HG03139 (cell line): Measurements from ENCODE around the gene TRA2B.
"Not testable (repeated sequence)": the region's sequence is repeated elsewhere in the genome, so short reads cannot be mapped to it uniquely, and the experiment has no call there.

Source experiments
- ATAC-seq: cut with Tn5 transposase; IDR thresholded peaks from one replicate; pipeline ENCODE4 v1.9.1; 2021; ENCODE audit not compliant: unreplicated experiment

Gene TRA2B

GRCh38 chr3:185929192-185930151 lies 8.3 kb downstream of the TRA2B start:
- no peak for ATAC-seq

GRCh38 chr3:185928496-185928895 lies 9.3 kb downstream of the TRA2B start:
- no peak for ATAC-seq

DNA sequence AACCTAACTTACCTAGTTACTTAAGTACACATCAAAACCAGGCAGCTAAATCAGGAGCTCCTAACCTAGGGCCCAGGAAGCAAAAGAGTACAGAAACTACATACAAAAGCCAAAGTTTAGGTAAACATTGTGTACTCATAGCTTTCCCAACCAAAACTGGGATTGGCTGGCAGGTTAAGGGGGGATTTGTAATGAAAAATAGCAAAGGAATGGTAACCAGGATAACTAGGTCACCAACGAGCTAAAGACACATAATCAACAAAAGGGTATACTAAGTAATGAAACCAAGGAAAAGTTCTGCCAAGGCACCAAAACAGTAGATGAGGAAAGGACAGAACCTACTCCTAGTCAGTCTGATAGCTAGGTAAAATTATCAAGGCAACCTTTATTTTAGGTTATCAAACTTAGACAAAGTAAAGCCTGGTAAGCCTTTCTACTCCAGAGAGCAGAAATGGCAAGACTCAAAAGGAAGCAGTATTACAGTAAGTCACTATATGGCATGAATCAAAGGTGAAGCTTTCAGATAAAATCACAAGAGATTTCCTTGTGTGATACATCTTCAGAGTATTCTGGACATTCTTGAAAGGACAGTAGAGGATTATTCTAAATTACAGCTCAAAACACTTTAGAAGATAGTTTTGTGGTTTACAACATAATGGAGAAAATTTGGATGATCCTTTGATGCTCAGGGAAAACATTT lies 10.2 kb downstream of the TRA2B start:
- no peak for ATAC-seq

DNA sequence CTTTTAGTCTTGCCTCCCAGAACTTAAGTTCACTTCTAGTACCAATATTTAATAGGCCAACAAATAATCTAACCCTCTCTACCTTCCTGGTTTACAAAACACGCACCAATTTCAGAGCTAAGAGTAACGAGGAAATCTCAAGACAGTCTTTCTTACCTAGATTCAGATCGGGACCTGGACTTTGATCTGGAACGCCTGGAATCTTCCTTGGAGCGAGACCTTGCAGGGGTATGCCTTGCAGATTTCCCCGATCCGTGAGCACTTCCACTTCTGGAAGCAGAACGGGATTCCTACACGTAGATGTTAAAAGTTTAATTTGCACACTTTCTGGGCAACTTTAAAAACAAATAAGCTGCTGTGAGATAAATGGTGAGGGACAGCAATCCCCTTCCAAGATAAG lies 11.4 kb downstream of the TRA2B start:
- no peak for ATAC-seq

GRCh38 chr3:185925353-185925752 lies 12.5 kb downstream of the TRA2B start:
- ATAC-seq, result no peak

DNA sequence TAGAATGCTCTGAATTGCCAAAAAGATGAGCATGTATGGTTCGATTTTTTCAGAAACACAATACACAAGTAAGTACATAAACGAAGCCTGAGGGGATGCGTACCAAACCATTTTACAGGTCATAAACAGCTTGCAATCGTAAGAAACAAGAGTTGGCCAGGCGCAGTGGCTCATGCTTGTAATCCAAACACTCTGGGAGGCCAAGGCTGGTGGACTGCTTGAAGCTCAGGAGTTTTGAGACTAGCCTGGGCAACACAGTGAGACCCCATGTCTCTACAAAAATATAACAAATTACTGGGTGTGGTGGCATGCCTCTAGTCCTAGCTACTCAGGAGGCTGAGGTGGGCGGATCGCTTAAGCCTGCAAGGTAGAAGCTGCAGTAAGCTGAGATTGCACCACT lies 13.4 kb downstream of the TRA2B start:
- ATAC-seq, result no peak

DNA sequence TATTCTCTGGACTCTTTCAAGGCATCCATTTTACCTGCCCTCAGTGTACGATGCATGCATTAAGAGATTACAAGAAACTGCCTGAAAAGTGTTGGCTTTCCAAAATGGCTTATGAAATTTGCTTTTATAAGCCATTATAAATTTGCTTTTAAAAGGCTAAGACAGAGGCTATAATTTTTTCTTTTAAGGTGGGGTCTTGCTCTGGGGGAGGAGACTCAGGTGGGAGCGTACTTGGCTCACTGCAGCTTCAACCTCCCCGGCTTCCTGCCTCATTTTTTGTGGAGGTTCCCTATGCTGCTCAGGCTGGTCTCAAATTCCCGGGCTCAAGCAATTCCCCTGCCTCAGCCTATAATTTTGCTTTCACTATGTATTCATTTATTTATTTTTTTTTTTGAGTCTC lies 17.6 kb downstream of the TRA2B start:
- no peak for ATAC-seq

DNA sequence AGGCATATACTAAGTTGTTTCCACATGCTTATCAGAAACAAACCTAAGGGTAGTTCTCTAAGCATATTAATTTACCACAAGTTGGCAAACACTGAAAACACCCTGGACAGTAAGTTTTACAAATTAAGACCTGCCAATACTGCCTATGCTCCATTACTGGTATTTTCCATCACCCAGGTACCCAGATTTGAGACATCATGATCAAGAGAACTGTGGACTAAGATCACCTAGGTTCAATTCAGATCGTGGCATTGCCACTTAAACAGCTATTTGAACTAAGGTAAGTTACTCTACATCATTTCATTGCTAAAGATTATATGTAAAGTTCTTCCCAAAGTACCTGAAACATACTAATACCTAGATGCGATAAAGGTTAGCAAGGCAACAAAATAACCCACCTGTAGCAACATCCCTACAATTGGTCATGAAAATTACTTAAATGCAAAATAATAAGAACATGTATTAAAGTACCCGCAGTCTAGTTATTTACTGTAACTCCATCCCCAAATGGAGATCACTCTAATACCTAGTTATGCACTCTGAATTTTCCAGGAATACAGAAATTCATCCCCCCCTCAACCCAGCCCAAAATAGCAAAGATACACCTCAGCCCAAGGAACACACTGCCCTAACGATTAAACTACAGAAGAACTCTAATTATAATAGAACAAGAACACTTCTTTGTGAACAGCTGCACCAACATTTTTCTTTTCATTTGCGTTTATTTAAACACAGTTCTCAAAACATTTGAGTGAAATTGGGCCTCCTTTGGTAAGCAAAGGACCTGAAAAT lies 21.6 kb downstream of the TRA2B start:
- ATAC-seq, result no peak

GRCh38 chr3:185915642-185916041 lies 22.2 kb downstream of the TRA2B start:
- ATAC-seq, result no peak

DNA sequence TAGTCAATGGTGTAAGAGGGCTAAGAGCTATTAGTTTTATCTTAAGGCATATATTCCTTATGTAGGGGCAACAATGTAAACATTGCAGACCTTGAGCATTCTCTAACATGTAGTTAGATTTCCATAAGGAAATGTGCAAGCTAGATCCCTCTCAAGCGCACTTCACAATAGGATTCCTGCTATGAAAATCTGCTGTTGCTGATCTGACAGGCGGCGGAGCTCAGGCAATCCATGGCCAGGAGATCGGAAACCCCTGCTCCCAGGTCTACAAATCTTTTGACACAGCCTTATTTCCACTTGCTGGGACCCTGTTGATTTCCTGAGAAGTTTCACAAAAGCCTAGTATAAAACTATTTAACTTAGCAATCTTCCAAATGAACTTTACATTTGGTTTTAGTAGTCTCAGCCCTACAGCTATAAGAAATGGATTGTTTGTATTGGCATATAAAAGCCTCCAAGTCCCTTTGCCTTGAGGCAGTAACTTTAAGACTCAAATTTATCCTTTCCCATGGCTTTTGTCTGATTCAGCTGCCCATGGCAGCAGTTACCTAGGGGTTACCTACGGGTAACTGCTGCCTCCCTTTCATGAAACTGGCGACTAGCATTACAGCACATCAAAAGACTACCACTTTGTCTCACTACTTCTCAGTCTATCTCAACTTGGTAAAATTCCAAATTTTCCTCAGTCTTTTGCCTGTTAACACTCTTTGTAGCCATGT lies 22.7 kb downstream of the TRA2B start:
- ATAC-seq, result no peak

DNA sequence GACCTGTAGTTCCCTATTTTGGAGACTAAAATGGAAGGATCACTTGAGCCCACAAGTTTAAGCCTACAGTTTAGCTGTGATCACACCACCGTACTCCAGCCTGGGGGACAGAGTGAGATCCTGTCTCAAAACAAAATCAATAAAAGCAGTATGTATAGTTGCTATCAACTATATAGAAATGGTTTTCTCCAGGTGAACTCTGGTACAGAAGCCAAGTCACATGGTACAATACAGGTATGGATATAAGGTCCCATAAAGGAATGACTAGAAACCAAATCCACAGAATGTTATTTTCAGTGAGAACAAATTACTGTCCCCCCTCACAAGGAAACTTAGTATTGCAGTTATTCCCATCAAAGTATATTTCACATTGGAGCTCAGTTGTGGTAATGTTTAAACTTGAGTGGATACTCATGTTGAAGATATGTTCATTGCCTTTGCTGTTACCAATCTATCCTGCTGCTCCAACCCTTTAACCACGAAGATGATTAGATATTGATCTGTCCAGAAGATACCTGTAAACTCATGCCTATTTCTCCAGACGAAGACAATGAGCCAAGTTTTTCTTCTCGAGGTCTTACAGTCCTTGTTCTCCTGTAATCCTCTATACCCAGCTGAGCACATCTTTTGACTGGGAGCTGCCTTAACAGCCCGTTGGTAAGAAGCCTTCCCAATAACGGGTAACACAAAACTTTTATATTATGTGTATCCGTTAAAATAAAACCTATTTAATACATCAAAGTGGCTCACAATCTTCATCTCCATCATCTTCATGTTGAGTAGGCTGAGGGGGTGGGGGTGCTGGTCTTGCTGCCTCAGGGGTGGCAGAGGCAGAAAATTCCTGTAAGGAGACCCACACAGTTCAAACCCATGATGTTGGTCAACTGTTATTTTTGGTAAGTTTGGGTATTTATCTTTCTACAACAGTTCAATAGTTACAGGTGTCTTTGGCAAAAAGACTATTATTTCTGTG lies 24.6 kb downstream of the TRA2B start:
- ATAC-seq, result no peak

GRCh38 chr3:185912512-185912911 lies 25.3 kb downstream of the TRA2B start:
- no peak for ATAC-seq

- ATAC-seq, result not testable (repeated sequence)
Observed at GRCh38 chr3:185911076-185911448, 26.8 kb downstream of the TRA2B start.

DNA sequence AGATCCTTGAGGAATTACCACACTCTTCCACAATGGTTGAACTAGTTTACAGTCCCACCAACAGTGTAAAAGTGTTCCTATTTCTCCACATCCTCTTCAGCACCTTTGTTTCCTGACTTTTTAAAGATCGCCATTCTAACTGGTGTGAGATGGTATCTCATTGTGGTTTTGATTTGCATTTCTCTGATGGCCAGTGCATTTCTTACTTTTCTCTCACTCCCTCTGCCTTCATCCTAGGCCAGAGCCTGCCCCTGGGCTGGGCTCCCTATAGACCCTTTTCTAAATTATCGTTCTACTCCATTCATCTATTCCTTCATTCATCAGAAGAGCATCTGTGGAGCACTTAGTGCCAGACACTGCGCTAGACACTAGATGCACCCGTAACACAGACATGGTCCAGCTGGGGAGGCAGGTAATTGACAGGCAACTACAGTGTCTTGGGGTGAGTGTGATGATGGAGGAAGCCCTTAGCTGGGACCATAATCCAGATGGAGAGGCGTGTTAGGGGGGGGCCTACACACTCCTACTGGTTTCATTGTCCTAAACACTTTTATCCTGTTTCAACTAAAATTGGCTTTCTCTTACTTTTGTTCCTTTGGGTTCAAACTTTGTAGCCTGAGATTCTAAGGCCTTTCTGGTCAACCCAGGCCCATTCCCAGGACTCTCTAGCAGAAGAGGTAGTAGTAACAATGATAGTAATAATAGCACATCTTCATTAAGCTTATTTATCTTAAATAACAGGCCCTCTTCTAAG lies 27.3 kb downstream of the TRA2B start:
- not testable (repeated sequence) for ATAC-seq

DNA sequence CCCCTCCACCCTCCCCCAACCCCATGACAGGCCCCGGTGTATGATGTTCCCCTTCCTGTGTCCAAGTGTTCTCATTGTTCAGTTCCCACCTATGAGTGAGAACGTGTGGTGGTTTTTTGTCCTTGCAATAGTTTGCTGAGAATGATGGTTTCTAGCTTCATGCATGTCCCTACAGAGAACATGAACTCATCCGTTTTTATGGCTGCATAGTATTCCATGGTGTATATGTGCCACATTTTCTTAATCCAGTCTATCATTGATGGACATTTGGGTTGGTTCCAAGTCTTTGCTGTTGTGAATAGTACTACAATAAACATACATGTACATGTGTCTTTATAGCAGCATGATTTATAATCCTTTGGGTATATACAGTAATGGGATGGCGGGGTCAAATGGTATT lies 27.9 kb downstream of the TRA2B start:
- ATAC-seq, result not testable (repeated sequence)

DNA sequence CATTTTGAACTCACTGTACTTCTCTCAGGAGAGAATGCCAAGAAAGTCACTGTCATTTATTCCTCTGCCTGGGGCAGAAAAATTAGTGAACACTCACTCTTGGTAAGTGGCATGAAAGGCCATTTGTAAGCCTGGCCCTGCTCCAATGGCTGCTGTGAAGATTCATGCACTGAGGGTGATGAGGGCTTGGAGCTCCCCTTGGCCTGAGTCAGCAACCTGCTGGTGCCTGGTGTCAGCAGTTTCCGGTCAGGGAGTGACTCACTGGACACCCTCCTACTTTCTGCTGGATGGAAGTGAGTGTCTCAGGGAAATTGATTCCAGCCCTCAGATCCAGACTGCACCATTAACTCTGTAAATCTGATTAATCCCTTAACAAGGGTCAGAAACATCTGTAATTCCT lies 37.6 kb downstream of the TRA2B start:
- ATAC-seq, result no peak

GRCh38 chr3:185896636-185897035 lies 41.2 kb downstream of the TRA2B start:
- ATAC-seq, result no peak

GRCh38 chr3:185887066-185887465 lies 50.7 kb downstream of the TRA2B start:
- no peak for ATAC-seq

GRCh38 chr3:185884641-185885040 lies 53.2 kb downstream of the TRA2B start:
- no peak for ATAC-seq
